Hematopoietic multipotent progenitor cell treated with erythropoietin and hydrocortisone succinate and interleukin-3 and kit ligand, for 6 days (in vitro differentiated cells): ENCODE results near the gene ARL15.
"Not testable (repeated sequence)": the region's sequence is repeated elsewhere in the genome, so short reads cannot be mapped to it uniquely, and the experiment has no call there.

Source experiments
- DNase-seq: peaks from one replicate; pipeline ENCODE4 v3.0.0-alpha.2; 2015

The ARL15 gene

DNA sequence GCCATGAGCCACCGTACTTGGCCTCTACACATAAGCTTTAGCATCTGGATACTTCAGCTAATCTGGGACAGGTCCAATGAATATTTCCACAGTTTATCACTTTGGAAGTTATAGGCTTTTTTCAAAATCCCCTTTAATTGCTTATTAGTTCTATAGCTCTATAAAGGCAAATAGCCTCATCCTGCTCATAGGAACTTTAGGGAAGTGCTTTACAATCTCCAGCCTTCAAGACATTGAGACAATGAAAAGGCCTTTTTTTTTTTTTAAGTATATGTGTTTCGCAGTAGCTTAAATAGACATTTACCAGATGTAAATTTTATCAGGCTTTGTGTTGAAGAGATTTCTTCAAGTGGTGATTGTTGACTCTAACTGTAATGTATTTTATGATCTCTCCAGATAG is 224.2 kb downstream of the ARL15 start:
- no peak for DNase-seq

DNA sequence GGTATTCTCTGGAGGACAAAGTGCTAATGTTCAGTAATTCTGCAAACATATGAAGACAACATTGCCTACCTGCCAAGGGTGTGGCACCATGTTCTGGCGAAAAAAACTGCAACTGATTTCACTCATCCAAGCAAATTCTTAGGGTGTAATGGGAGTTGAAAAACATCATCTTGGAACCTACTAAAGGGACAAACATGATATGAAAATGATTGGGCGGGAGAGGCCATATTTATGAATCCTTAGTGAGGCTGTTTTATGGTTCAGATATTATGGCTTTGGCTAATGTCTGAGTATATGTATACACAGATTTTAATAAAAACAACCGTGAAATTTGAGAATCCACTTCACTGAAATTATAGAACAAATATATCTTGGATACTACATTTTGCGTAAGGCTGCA is 225.7 kb downstream of the ARL15 start:
- DNase-seq: no peak

DNA sequence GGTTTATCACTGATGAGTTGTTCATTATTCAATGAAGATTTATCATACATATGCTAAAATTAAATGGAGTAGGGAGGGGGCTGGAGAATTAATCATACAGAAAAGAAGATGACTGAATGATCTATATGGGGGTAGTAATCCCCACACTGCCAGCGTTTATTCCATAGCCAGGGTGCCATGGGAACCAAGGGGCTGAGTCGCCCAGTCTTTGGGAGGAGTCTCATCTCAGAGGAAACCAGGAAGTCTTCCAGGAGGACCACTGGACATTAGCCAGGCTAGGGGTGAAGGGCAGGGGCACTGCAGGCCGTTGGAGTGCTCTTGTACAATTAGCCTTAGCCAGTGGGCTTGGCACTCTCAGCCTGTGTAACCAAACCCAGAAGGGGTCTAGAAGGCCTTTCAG is 226.5 kb downstream of the ARL15 start:
- DNase-seq: no peak

DNA sequence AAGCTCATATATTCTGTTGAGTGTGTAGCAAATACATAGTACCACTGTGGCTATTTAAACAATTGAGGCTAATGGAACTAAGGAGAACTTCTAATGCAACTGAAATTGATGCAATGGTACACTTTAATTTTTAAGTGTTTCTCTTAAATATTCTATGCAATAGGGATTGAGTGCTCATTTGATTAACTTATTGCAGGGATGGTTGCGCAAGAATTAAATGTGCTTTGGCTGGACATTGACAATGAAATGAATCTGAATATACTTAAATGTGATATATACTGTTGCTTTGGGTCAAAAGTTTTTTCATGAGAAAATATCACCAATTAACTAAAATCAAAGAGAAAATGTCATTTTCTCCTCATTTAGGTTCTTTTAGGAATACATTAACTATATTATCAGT is 227.1 kb downstream of the ARL15 start:
- DNase-seq: no peak

DNA sequence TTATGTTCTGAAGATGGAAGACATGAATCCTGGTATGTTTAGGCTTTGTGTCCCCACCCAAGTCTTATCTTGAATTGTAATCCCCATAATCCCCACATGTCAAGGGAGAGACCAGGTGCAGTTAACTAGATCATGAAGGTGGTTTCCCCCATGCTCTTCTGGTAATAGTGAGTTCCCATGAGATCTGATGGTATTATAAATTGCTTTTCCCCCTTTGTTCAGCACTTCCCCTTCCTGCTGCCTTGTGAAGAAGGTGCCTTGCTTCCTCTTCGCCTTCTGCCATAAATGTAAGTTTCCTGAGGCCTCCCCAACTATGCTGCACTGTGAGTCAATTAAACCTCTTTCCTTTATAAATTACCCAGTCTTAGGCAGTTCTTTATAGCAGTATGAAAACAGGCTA is 229.0 kb downstream of the ARL15 start:
- no peak for DNase-seq

DNA sequence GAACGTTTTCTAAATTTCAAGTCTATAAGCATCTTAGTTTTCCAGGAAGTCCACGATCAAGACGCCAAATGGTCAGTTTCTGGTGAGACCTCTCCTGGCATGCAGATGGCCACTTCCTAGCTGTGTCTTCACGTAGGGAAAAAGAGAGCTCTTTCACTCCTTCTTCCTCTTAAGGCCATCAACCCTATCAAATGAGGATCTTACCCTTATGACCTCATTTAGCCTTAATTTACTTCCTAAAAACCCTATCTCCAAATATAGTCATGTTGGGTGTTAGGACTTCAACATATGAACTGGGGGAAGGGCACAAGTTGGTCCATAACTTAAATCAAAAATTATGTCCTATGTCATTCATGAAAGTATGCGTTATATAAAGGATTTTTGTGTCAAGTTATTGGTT is 229.5 kb downstream of the ARL15 start:
- DNase-seq: no peak

DNA sequence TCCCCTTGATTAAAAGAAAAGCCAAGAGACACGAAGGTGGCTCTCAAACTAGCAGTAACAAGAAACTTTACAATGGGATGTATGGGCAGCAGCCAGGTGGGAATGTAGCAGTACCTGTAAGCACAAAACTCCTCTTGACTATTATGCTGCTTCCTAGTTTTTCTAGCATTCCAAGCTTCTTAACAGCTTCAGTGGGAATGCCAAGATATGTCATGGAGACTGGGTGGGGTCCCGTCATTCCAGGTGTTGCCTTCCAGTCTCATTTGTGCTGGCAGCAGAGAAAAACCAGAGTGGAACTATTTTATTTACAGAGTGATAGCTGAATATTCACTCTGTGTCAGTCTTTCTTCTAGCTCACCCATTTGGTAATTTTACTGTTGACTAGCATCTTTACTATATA is 236.6 kb downstream of the ARL15 start:
- no peak for DNase-seq

DNA sequence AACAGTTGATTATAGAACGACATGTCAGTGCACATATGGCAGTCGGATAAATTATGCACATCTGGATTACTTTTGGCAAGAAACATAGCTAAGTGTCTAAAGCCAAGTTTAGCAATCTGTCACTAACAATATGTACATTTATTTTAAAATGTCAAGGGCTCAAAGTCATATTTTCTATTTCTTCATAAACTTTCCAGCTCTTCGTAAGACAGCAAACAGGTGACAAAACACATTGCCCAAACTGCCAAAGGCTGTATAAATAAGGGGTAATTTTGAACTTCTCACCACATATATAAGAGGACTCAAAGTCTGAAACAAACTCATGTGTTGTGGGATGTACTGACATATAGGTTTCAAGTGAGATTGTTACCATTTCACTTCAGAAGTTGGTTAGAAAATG is 237.2 kb downstream of the ARL15 start:
- DNase-seq: no peak

DNA sequence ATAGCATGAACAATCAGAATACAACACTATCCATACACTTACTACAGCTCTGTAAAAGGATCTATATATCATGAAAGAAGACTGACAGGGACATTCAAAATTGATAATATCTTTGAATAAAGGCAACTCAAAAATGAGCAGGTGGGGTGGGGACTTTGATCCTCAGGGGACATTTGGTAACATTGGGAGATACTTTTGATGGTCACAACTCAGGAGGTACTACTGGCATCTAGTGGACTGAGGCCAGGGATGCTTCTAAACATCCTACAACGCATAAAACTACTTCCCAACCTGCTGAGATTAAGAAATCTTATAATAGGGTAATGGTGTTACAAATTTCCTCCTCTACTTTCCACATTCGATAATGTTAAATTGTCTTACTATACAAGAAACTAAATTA is 243.9 kb downstream of the ARL15 start:
- no peak for DNase-seq

DNA sequence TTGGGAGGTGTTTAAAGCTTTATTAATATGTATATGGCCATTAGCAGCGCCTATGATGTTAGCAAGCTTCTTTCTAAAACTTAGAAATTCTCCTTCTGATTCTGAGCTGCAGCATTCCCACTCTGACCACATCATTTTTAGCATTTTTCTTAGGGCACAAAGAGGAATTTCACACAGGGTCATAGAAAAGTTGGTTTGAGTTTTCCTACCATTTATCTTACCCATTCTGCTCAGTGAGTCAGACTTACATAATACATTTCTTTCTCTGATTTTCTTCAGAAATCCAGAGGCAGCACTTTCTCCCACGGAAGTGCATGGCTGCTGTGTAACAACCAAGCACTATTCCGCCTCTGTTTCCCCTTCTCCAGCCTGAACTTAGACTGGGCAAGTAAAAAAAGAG is 246.6 kb downstream of the ARL15 start:
- no peak for DNase-seq

DNA sequence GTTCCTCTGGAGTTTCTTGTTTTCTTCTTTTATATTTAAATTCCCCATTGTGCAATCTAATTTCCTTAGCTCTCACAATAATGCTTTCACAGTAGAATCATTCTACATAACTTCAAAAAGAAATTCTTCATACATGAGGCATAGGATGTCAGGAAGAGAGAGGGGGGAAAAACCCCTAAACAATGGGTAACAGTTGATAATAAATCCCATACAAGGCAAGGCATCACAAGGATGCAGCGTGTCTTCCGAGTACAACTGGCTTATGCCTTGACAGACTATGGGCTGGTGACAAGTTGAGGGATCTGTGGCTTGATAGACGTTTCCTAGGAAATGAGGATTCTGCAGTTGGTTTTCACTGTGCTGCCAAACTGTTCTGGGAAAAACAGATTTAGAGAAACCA is 247.4 kb downstream of the ARL15 start:
- no peak for DNase-seq

DNA sequence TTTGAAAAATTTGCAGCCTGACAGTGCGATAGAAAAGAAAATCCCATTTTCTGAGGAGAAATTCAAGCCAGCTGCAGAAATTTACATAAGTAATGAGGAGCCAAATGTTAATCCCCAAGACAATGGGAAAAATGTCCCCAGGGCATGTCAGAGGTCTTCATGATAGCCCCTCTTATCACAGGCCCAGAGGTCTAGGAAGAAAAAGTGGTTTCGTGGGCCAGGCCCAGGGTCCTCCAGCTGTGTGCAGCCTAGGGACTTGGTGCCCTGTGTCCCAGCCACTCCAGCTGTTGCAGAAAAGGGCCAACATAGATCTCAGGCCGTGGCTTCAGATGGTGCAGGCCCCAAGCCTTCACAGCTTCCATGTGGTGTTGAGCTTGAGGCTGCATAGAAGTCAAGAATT is 249.5 kb downstream of the ARL15 start:
- not testable (repeated sequence) for DNase-seq

DNA sequence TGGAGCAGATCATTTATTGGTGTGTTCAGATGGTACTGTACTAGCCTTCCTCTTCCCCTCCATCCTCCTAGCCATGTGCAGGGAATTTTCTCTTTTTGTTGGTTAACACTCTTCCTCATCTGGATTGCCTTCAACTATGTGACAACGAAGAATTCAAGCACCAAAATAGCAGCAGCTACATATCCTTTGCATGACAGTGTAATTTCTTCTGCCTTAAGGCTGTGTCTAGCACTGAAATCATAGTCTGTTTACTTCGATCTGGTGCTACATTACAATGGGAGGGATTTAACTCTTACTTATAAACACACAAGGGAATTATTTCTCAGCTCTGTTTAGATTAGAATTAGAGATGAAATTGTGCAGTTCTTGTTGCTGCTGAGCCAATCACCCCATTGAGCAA is 260.4 kb downstream of the ARL15 start:
- no peak for DNase-seq

DNA sequence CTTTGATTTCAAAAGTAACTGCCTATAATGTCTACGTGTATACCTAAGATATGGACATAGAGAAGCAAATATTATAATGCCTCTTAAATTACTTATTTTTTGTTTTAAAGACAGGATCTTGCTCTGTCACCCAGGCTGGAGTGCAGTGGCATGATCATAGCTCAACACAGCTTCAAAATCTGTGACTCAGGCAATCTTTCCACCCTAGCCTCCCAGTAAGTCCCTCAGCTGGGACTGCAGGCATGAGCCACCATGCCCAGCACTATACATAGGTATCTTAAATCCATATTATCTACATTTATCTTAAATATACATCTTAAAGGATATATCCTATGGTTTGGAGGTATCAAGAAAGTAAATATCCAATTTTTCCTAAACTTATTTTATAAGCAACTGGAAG is 261.2 kb downstream of the ARL15 start:
- DNase-seq: no peak

DNA sequence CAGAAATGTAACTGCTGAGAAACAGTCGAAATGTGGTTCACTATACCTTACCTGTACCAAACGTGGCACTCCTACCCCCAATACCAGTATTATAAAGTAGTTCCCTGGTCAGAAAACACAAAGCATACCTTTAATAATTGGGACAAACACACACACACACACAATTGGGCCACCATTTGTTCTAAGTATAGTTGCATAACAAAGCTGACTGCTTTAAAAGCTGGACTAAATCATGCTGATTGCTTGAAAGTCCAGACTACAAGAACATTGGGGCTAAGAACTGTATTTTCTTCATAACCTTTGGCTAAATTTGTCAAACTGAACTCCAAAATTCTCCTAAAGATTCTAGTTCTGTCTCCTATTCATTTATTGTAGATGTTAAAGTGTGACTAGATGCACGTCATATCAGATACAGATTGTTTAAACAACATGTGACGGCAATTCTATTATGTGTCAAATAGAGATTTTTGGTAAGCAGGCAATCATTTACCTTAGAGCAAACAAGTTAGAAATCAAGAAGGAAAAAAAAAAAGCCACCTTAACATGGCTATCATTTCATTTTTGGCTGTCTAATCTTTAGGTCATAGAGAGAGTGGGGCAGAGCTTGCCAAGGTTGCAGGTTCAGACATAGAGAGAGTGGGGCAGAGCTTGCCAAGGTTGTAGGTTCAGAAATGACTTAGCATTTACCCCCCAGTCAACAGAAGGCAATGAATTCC is 265.1 kb downstream of the ARL15 start:
- no peak for DNase-seq

DNA sequence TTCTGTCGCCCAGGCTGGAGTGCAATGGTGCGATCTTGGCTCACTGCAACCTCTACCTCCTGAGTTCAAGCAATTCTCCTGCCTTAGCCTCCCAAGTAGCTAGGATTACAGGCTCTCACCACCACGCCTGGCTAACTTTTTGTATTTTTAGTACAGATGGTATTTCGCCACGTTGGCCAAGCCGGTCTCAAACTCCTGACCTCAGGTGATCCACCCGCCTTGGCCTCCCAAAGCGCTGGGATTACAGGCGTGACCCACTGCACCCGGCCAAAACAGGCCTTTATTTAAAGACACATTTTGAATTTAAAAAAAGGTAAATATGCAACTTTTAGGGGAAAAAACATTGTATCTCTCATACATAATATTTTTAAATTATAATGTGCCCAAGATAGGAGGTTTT is 266.1 kb downstream of the ARL15 start:
- DNase-seq: not testable (repeated sequence)

DNA sequence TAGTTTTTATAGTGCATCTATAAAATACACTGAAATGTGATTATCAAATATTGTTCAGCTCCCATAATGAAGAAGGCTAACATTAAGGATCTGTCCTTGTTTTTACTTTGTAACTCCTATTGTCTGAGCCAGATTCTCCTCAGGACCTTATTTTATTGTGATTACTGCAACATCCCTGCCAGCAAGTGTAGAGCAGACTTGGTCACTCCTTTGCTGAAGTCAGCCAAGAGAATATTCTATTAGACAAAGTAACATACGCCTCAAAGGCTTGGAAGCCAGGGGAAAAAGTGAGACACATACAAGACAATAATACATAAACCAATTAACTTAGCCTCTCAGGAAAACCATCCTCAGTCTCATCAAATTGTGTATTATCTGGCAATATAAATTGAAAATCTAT is 269.6 kb downstream of the ARL15 start:
- no peak for DNase-seq

DNA sequence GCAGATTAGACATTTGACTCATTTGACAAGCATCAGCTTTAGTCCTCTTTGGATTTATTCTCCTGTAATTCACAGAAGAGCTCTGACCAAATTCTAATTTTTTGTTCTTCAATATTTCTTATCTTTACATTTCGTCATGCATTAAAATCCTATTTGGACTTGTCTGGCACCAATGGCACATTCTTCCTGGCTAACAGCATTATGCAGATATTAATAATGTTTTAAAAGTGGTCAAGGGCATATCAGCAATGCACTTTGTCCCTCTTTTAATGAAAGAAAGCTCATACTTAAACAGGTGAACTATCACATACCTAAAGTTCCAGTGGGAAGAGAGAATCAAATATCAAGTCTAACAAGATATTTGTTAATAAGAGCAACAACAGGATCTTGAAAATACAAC is 270.4 kb downstream of the ARL15 start:
- no peak for DNase-seq

DNA sequence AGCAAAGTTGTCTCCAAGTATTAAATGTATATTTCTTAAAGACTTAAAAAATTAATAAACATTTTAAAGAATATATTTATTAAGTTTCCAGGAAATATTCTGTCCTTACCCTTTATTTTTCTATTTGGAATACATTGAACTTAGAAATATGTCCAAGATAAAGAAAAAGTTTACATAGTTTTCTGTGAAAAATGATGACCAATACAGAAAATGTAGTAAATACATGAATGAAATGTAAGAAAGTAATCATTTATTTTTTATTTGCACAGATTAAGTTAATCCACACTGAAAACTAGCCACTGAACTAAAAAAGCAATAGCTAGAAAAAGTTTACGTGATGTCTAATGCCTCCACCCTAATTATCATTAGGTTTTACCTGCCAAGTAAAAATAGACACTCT is 273.2 kb downstream of the ARL15 start:
- no peak for DNase-seq

DNA sequence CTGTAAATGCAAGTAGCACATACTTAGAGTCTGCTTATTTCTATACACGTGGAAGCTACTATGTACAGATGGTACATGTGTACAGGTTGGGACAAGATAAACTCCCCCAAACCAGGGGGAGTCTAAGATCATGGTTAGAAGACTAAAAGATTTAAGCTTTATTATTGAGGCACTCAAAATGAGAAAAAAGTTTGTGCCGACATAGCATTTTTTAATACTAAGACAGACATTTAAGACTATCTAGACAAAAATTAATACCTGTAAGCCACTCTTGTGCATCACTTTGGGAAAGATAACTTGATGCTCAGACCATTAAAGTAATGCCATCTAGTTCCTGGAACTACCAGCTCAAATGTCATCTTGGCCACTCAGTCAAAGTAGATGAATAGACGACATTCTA is 279.4 kb downstream of the ARL15 start:
- no peak for DNase-seq

DNA sequence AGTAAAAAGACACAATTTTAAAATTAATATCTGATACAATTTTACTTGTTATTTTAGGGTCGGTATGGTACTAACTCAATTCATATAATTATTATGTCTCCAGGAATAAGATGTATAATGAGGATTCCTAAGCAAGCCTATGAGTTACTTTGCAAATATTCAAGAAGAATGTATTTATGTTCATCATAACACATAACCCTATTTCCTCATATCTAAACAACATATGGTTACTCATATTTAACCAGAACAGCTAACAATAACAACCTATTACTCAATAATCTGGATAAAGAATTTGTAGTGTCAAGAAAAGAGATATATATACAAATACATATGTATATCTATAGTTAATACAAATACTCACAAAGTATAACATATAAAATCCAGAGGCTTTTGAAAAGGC is 285.9 kb downstream of the ARL15 start:
- DNase-seq: no peak

DNA sequence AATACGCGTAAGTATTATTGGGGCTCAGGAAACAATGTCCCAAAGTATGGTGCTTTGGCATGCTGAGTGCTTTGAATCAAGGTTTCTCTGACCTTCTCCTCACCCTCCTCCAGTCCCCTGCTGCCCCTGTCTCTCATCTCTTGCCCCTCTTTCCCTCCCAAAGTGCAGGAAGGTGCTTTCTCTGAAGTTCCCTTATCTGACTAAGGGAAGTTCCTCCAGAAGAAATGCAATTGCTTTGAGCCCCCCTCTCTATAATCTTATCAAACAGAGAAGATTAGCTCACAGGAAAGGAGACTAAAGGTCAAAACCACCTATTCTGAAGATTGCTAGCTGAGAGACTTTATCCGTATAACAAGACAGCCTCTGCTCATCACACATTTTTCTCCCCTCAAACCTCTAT is 288.1 kb downstream of the ARL15 start:
- peak; percentile 20 for DNase-seq

DNA sequence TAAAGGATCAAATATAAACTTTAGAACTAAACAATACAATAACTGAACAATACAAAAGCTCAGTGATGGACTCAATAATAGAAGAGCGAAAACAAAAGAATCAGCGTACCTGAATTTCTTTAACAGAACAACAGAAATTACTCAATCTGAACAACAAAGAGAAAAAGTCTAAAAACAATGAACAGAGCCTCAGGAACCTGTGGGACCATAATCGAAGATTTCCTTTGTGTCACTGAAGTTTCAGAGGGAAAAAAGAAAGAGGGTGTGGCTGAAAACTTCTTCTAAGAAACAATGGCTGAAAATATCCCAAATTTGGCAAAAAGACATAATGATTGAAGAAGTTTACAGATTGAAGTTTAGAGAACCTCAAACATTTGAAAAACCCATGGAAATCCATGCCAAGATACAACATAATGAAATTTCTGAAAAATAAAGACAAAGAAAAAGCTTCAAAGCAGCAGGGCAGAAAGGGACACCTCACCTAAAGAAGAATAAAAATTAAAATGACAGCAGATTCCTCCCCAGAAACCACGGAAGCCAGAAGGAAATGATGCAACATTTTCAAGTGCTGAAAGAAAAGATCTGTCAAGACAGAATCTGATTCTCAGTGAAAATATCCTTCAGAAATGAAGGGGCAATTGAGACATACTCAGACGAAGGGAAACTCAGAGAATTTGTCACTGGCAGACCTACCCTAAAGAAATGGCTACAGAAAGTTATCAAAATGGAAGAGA is 288.8 kb downstream of the ARL15 start:
- DNase-seq: peak; percentile 48

DNA sequence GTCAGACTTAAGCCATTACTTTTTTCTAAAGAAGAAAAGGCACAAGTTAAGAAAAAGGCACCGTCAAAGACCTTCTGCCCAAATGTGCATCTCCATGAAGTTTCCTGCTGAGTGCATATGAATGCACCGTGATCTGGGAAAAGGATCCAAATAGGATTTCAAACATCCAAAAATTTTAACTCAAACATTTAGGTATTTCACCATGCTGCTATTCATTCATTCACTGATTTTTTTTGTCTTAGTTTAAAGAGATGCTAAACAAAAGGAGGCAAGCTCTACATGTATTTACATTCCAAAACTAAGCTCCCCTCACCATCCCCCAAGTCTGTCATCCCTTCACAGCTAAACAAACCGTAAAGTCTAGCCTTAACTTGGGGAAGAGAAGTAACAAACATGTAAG is 291.9 kb downstream of the ARL15 start:
- DNase-seq: no peak

DNA sequence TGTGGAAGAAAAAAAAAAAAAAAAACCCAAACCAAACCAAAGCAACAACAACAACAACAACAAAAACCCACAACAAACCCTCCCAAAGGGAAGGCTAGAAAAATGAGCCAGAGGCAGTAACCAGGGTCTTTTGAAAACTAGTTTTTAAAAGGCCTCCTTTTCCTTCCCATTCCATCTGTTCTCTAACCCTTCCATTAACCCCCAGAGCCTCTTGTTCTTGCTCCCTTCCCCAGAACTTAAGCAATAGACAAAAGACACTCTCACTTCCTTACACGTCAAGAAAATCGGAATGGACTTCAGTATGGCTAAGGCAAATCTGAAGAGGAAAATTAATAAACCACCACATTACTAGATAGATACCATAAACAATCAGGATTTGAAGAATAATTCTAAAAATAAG is 292.8 kb downstream of the ARL15 start:
- no peak for DNase-seq
